GM21619 (cell line): ENCODE results near the gene TKTL2.

Experiments used
- ATAC-seq: cut with Tn5 transposase; IDR thresholded peaks from one replicate; pipeline ENCODE4 v1.9.1; 2021; ENCODE audit not compliant: unreplicated experiment

The TKTL2 gene

GRCh38 chr4:163473576-163473975 lies at the start of gene TKTL2:
Gene TKTL2, minus strand, starts transcription at chr4:163473754. Its CDS starts 20 bp downstream, at chr4:163473734.
- ATAC-seq, result no peak

GRCh38 chr4:163515198-163515597 lies 41.6 kb upstream of the TKTL2 start:
- no peak for ATAC-seq

GRCh38 chr4:163505374-163505773 lies 31.8 kb upstream of the TKTL2 start:
- ATAC-seq, result no peak

- no peak for ATAC-seq
These were observed 27.0 kb upstream of the TKTL2 start for GRCh38 chr4:163500586-163500985.

- ATAC-seq, result peak; percentile 27
These were observed 22.3 kb upstream of the TKTL2 start for GRCh38 chr4:163495900-163496299.

- ATAC-seq, result peak; percentile 79
These were observed 21.0 kb upstream of the TKTL2 start, which contains the start of gene TMA16 for GRCh38 chr4:163494360-163495241. Gene TMA16, plus strand, starts transcription at chr4:163494690. Its CDS starts 112 bp downstream, at chr4:163494802.

GRCh38 chr4:163493643-163494359 lies 20.2 kb upstream of the TKTL2 start:
- peak; percentile 21 for ATAC-seq

GRCh38 chr4:163492951-163493504 lies 19.5 kb upstream of the TKTL2 start:
- no peak for ATAC-seq

GRCh38 chr4:163489929-163490328 lies 16.4 kb upstream of the TKTL2 start:
- no peak for ATAC-seq

GRCh38 chr4:163486321-163486720 lies 12.8 kb upstream of the TKTL2 start:
- ATAC-seq, result no peak

- ATAC-seq, result no peak
These were observed 12.0 kb upstream of the TKTL2 start for GRCh38 chr4:163485589-163485988.

GRCh38 chr4:163484906-163485305 lies 11.4 kb upstream of the TKTL2 start:
- ATAC-seq, result peak; percentile 54

- ATAC-seq, result peak; percentile 66
These were observed 8.6 kb upstream of the TKTL2 start for GRCh38 chr4:163482190-163482589.

GRCh38 chr4:163476761-163477438 lies 3.3 kb upstream of the TKTL2 start:
- no peak for ATAC-seq

GRCh38 chr4:163474027-163474426 lies 473 bp upstream of the TKTL2 start:
- ATAC-seq, result no peak

GRCh38 chr4:163473130-163473529 lies 424 bp downstream of the TKTL2 start:
- no peak for ATAC-seq

GRCh38 chr4:163470391-163470790 lies 3.2 kb downstream of the TKTL2 start:
- no peak for ATAC-seq

- no peak for ATAC-seq
These were observed 6.3 kb downstream of the TKTL2 start for GRCh38 chr4:163467082-163467770.

GRCh38 chr4:163462556-163462955 lies 11.0 kb downstream of the TKTL2 start:
- no peak for ATAC-seq

GRCh38 chr4:163448540-163449203 lies 24.9 kb downstream of the TKTL2 start:
- ATAC-seq, result no peak
